CD14-positive monocyte (primary cell): ENCODE results near the gene SRSF6. TPM values are rescaled to one million over a fixed set of nuclear protein-coding genes. Genes with fewer than 3 reads are reported as not detected.

Experiments used
- DNase-seq, 3 donors: peaks; one replicate each; pipeline ENCODE4 v3.0.0-alpha.2; 2011 to 2022
- H2AFZ ChIP-seq: 2 replicates; pipeline ENCODE4 v1.6.0; 2012; ENCODE audit warnings: mild to moderate bottlenecking, low read depth, low read length, inconsistent platforms; ENCODE audit not compliant: insufficient read depth, poor library complexity, severe bottlenecking
- H3K27ac ChIP-seq, 2 donors: 1 replicate in 1 of 2; 2 replicates in 1 of 2; pipeline ENCODE4 v1.5.1; 2012 to 2013; ENCODE audit warnings: low read length in 2 of 2, control low read depth in 1 of 2, inconsistent platforms in 1 of 2, low read depth in 1 of 2, mild to moderate bottlenecking in 1 of 2
- H3K27me3 ChIP-seq, 2 donors: one replicate each; pipeline versions ENCODE4 v1.6.0 to v1.6.1; 2011 to 2013; ENCODE audit warnings: low read length in 2 of 2; ENCODE audit not compliant: control insufficient read depth in 2 of 2, insufficient read depth in 2 of 2
- H3K36me3 ChIP-seq, 2 donors: replicated peaks in 1 of 2; 1 replicate in 1 of 2; 2 replicates in 1 of 2; pipeline versions ENCODE4 v1.5.1 to v1.6.1; 2012 to 2013; ENCODE audit warnings: low read length in 2 of 2, control low read depth in 1 of 2, inconsistent platforms in 1 of 2, mild to moderate bottlenecking in 1 of 2; ENCODE audit not compliant: insufficient read depth in 2 of 2, control insufficient read depth in 1 of 2
- H3K4me1 ChIP-seq, 2 donors: 1 replicate in 1 of 2; 2 replicates in 1 of 2; pipeline versions ENCODE4 v1.5.1 to v1.6.1; 2012 to 2013; ENCODE audit warnings: low read length in 2 of 2, control low read depth in 1 of 2, inconsistent platforms in 1 of 2, mild to moderate bottlenecking in 1 of 2, moderate library complexity in 1 of 2; ENCODE audit not compliant: insufficient read depth in 2 of 2, control insufficient read depth in 1 of 2
- H3K4me2 ChIP-seq: replicated peaks from 2 replicates; pipeline ENCODE3; 2012; ENCODE audit warnings: low read length, moderate library complexity, mild to moderate bottlenecking; ENCODE audit not compliant: poor library complexity, severe bottlenecking; ENCODE audit errors: extremely low read depth
- H3K4me3 ChIP-seq, 3 experiments: fragments of 200-600 bp in 1 of 3; sonication (generic) in 1 of 3; replicated peaks in 1 of 3; 1 replicate in 2 of 3; 2 replicates in 1 of 3; pipeline ENCODE4 v1.5.1; 2011 to 2013; ENCODE audit warnings: low read length in 3 of 3, mild to moderate bottlenecking in 3 of 3, control low read depth in 2 of 3, low read depth in 2 of 3, inconsistent platforms in 1 of 3, moderate library complexity in 1 of 3
- H3K79me2 ChIP-seq: 2 replicates; pipeline ENCODE4 v1.6.0; 2012; ENCODE audit warnings: mild to moderate bottlenecking, control low read depth, inconsistent platforms, low read length, moderate library complexity; ENCODE audit not compliant: insufficient read depth
- H3K9ac ChIP-seq: 2 replicates; pipeline ENCODE4 v1.6.0; 2017; ENCODE audit warnings: low read length, mild to moderate bottlenecking; ENCODE audit not compliant: insufficient read depth, poor library complexity, severe bottlenecking
- H3K9me3 ChIP-seq, 2 donors: replicated peaks in 1 of 2; 1 replicate in 1 of 2; 2 replicates in 1 of 2; pipeline versions ENCODE4 v1.5.1 to v1.6.1; 2012 to 2013; ENCODE audit warnings: low read length in 2 of 2, control low read depth in 1 of 2; ENCODE audit not compliant: control insufficient read depth in 1 of 2, insufficient read depth in 1 of 2
- H4K20me1 ChIP-seq: 2 replicates; pipeline ENCODE4 v1.6.0; 2012; ENCODE audit warnings: mild to moderate bottlenecking, low read length, control low read depth, moderate library complexity; ENCODE audit not compliant: insufficient read depth
- H3K27ac Mint-ChIP-seq, 7 donors: one replicate each; pipeline ENCODE4 v1.8.0; 2020; ENCODE audit warnings: mild to moderate bottlenecking in 7 of 7, mixed read lengths in 7 of 7, moderate library complexity in 6 of 7, inconsistent platforms in 2 of 7
- H3K27me3 Mint-ChIP-seq, 3 donors: one replicate each; pipeline ENCODE4 v1.8.0; 2021 to 2022; ENCODE audit warnings: low read depth in 3 of 3, mild to moderate bottlenecking in 3 of 3, mixed read lengths in 3 of 3, moderate library complexity in 3 of 3, inconsistent platforms in 1 of 3
- H3K36me3 Mint-ChIP-seq, 2 donors: one replicate each; pipeline ENCODE4 v1.8.0; 2020; ENCODE audit warnings: mixed read lengths in 2 of 2, inconsistent platforms in 1 of 2, mild to moderate bottlenecking in 1 of 2
- H3K4me1 Mint-ChIP-seq: one replicate; pipeline ENCODE4 v1.8.0; 2020; ENCODE audit warnings: mild to moderate bottlenecking, mixed read lengths
- H3K4me3 Mint-ChIP-seq, 2 donors: one replicate each; pipeline ENCODE4 v1.8.0; 2020; ENCODE audit warnings: mild to moderate bottlenecking in 2 of 2, mixed read lengths in 2 of 2, moderate library complexity in 1 of 2
- H3K9me3 Mint-ChIP-seq, 7 donors: one replicate each; pipeline ENCODE4 v1.8.0; 2020 to 2022; ENCODE audit warnings: mixed read lengths in 7 of 7, mild to moderate bottlenecking in 6 of 7, moderate library complexity in 6 of 7, inconsistent platforms in 2 of 7
- CTCF ChIP-seq: fragments of 200-600 bp; IDR thresholded peaks from one replicate; pipeline ENCODE4 v1.8.0; 2022; ENCODE audit warnings: antibody characterized with exemption, mild to moderate bottlenecking
- WGBS: methylation state at CpG from one replicate; pipeline ENCODE4 v1.1.5; 2013; ENCODE audit warnings: missing lambda C conversion rate; ENCODE audit not compliant: insufficient coverage; 5-methylcytosine and 5-hydroxymethylcytosine counted together
- intact Hi-C, 2 donors: fragments of 100-400 bp; cut with micrococcal nuclease; formaldehyde crosslinking; loops; one replicate each; pipeline versions ENCODE4 v1.15.0 to v1.15.1; 2023
- polyA plus RNA-seq, 3 donors: library from polyadenylated mRNA; depleted of rRNA in 1 of 3; unstranded in 2 of 3; stranded (reverse) in 1 of 3; fragments of 300-500 nt in 2 of 3; fragments of >200 nt in 1 of 3; fragmentation: Illumina TruSeq in 2 of 3; gene quantifications; 1 replicate in 2 of 3; 2 replicates in 1 of 3; pipeline ENCODE4 v1.2.3, GENCODE V29; 2012 to 2021

SRSF6 gene
- polyA plus RNA-seq, 3 donors, result 37.3 to 162 (median 45.5) TPM

GRCh38 chr20:43409577-43409913 lies 48.2 kb upstream of the SRSF6 start:
- no peaks in the 10 kb centered on the region for H4K20me1 ChIP-seq
- no peaks in the 10 kb centered on the region for H3K27me3 ChIP-seq
- no peak overlapping the region for H3K4me3 ChIP-seq
- Mint-ChIP-seq H3K27ac (no peak overlapping the region), H3K36me3 (no peaks in the 10 kb centered on the region), H3K4me3 (no peak overlapping the region), H3K27me3 (peaks cover 0 to 7% (median 2%) of the 10 kb centered on the region in 3 donors), H3K9me3 (peaks cover 4 to 25% (median 12%) of the 10 kb centered on the region in 7 donors), H3K4me1 (peaks cover 4% of the 10 kb centered on the region)
- no peaks in the 10 kb centered on the region for H3K79me2 ChIP-seq
- no peak for TF ChIP-seq CTCF
- no peak overlapping the region for H2AFZ ChIP-seq
- no peaks in the 10 kb centered on the region for H3K4me1 ChIP-seq
- WGBS, result 20% methylated on average over 1 of the region's 2 CpGs
- no peak for DNase-seq
- H3K36me3 ChIP-seq, result no peaks in the 10 kb centered on the region
- H3K9ac ChIP-seq, result no peak overlapping the region
- intact Hi-C loops, result no loop called here
- no peak overlapping the region for H3K4me2 ChIP-seq
- no peak overlapping the region for H3K27ac ChIP-seq
- H3K9me3 ChIP-seq, result peaks cover 0 to 9% of the 10 kb centered on the region in 2 donors

- Histone ChIP-seq H3K36me3 (no peaks in the 10 kb centered on the region), H3K4me3 (no peak overlapping the region), H3K27ac (no peak overlapping the region), H3K9ac (no peak overlapping the region), H3K4me2 (no peak overlapping the region), H3K79me2 (no peaks in the 10 kb centered on the region), H3K27me3 (no peaks in the 10 kb centered on the region), H3K4me1 (no peaks in the 10 kb centered on the region), H4K20me1 (no peaks in the 10 kb centered on the region), H2AFZ (no peak overlapping the region), H3K9me3 (peaks cover 12 to 20% of the 10 kb centered on the region in 2 donors)
- intact Hi-C loops, result no loop called here
- no peak overlapping the region for H3K4me3 Mint-ChIP-seq
- no peak for DNase-seq
- no peaks in the 10 kb centered on the region for H3K36me3 Mint-ChIP-seq
- H3K9me3 Mint-ChIP-seq, result peaks cover 21 to 44% (median 26%) of the 10 kb centered on the region in 7 donors
- no peak overlapping the region for H3K27ac Mint-ChIP-seq
- peaks cover 4% of the 10 kb centered on the region for H3K4me1 Mint-ChIP-seq
- peaks cover 2 to 5% (median 2%) of the 10 kb centered on the region in 3 donors for H3K27me3 Mint-ChIP-seq
- WGBS, result 83% methylated on average over 11 of the region's 12 CpGs
- TF ChIP-seq CTCF, result no peak
Measured at GRCh38 chr20:43415661-43416430, 41.9 kb upstream of the SRSF6 start.
